NCI-H2196 (cell line): ENCODE results near the gene FMR1.

Experiments
- DNase-seq: peaks from one replicate; lab custom pipeline; 2025; ENCODE audit not compliant: unreplicated experiment; lab: John Stamatoyannopoulos, UW

The FMR1 gene

GRCh38 chrX:147914591-147914990, 2.9 kb downstream of the FMR1 start:
- DNase-seq = no peak

GRCh38 chrX:147916375-147916968, 4.8 kb downstream of the FMR1 start:
- no peak for DNase-seq

- DNase-seq = no peak
These were observed 6.3 kb downstream of the FMR1 start for GRCh38 chrX:147917700-147918695.

- no peak for DNase-seq
These were observed 8.5 kb downstream of the FMR1 start for GRCh38 chrX:147920161-147920666.

GRCh38 chrX:147923605-147924004, 11.9 kb downstream of the FMR1 start:
- DNase-seq = no peak

GRCh38 chrX:147927256-147927655, 15.5 kb downstream of the FMR1 start:
- DNase-seq = no peak

- no peak for DNase-seq
These were observed 22.1 kb downstream of the FMR1 start for GRCh38 chrX:147933815-147934214.

- DNase-seq = no peak
These were observed 23.5 kb downstream of the FMR1 start for GRCh38 chrX:147935156-147935758.

GRCh38 chrX:147945286-147945685, 33.6 kb downstream of the FMR1 start:
- DNase-seq = no peak

- no peak for DNase-seq
These were observed 36.8 kb downstream of the FMR1 start for GRCh38 chrX:147948531-147948930.

- DNase-seq = no peak
These were observed 38.6 kb downstream of the FMR1 start for GRCh38 chrX:147950352-147950751.

GRCh38 chrX:147953976-147954375, 42.3 kb downstream of the FMR1 start:
- DNase-seq = no peak

- DNase-seq = no peak
These were observed 45.6 kb downstream of the FMR1 start for GRCh38 chrX:147957291-147957690.

GRCh38 chrX:147958291-147958690, 46.6 kb downstream of the FMR1 start:
- no peak for DNase-seq

GRCh38 chrX:147960722-147961121, 49.0 kb downstream of the FMR1 start:
- DNase-seq = no peak

GRCh38 chrX:147962476-147962875, 50.8 kb downstream of the FMR1 start:
- no peak for DNase-seq

- DNase-seq = no peak
These were observed 67.2 kb downstream of the FMR1 start for GRCh38 chrX:147978931-147979330.

- no peak for DNase-seq
These were observed 69.5 kb downstream of the FMR1 start, which contains the start of gene FMR1NB for GRCh38 chrX:147981038-147981752. TSS of gene FMR1NB (plus strand) at chrX:147981337. CDS start at chrX:147981403, 66 bp downstream.
